Peyer's patch (tissue), 4 donors: ENCODE results near the gene HERPUD1.

Source experiments
- CTCF ChIP-seq, 6 experiments: fragments of 450-650 bp in 4 of 6; fragments of 200-600 bp in 2 of 6; sonication (generic) in 1 of 6; IDR thresholded peaks; one replicate each; pipeline ENCODE4 v1.5.1; 2017 to 2019; ENCODE audit warnings: antibody characterized with exemption in 6 of 6, mild to moderate bottlenecking in 3 of 6, moderate library complexity in 1 of 6
- POLR2A ChIP-seq, 2 donors: fragments of 450-650 bp; IDR thresholded peaks; one replicate each; pipeline ENCODE4 v1.5.1; 2017; ENCODE audit warnings: antibody characterized with exemption in 2 of 2, mild to moderate bottlenecking in 2 of 2, moderate library complexity in 2 of 2

- TF ChIP-seq CTCF (IDR thresholded peaks at IDR 0.05) (no peak), POLR2A (IDR thresholded peaks at IDR 0.05) (no peak)
Observed at GRCh38 chr16:56980201-56980535, 48.2 kb downstream of the HERPUD1 start.
